ENCODE results near the gene SMLR1.

The SMLR1 gene

GRCh38 chr6:130827247-130828149 lies at the start of gene SMLR1:
SMLR1 (plus strand) TSS chr6:130827406; CDS start chr6:130827414, 8 bp downstream.
- no peak for TF ChIP-seq CTCF (IDR thresholded peaks at IDR 0.05; ENCODE audit: insufficient read depth, missing control alignments)
- DNase-seq (ENCODE audit: insufficient read length, low spot score) (no peak), FAIRE-seq (no peak)

DNA sequence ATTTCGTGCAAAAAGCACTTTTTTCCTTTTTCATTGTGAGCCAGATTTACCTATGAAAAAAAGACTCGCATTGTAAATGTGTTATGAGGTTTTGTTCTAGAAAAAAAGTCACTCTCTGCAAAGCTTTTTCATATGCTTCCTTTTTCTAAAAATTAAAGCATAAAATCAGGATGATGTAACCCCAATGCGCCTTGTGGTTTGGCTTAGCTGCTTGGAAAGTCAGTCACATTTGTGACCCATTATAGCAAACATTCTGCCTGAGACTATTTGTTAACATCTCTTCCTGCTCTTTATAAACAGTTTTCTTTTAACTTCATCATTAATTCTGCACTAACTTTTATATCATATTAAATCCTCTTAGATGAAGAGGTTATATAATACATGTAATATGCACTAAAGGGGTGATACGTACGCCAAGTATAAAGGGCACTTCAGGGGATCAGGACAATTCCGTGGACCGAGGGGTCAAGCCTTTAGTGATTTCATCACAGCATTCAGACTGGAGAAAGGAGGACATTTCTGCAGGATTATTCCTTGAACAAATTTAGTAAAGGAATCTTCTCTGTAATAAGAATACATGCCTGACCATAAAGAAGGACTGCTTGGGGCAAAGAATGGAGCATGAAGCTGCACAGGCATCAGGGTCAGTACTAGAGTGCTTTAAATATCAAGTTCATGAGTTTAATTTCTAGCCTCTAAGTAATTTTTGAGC lies 48.1 kb upstream of the SMLR1 start:
- DNase-seq (ENCODE audit: insufficient read length, low spot score) (no peak), FAIRE-seq (no peak)
- no peak for TF ChIP-seq CTCF (IDR thresholded peaks at IDR 0.05; ENCODE audit: insufficient read depth, missing control alignments)

- TF ChIP-seq CTCF (IDR thresholded peaks at IDR 0.05; ENCODE audit: insufficient read depth, missing control alignments), result no peak
- DNase-seq (ENCODE audit: insufficient read length, low spot score), result no peak
- FAIRE-seq, result no peak
Observed at GRCh38 chr6:130779658-130780033, 47.6 kb upstream of the SMLR1 start.

DNA sequence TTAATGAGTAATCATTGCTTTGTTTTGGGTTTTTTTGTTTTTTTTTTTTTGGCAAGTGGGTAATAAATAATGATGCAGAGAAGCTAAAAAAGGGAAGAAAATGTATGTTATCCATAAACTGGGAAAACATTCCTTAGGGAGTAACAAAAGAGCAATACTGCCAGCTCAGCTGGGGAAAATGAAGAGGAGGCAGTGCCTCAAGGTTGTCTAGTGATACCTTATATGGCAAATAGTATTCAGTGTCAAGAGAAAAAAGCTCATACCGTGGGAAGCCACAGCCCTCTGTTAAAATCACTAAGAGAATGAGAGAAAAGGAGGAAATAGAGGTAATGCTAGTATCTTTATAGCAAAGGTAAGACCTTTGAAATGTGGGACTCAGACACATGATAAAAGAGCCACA lies 47.1 kb upstream of the SMLR1 start:
- DNase-seq (ENCODE audit: insufficient read length, low spot score) (no peak), FAIRE-seq (no peak)
- TF ChIP-seq CTCF (IDR thresholded peaks at IDR 0.05; ENCODE audit: insufficient read depth, missing control alignments), result no peak

DNA sequence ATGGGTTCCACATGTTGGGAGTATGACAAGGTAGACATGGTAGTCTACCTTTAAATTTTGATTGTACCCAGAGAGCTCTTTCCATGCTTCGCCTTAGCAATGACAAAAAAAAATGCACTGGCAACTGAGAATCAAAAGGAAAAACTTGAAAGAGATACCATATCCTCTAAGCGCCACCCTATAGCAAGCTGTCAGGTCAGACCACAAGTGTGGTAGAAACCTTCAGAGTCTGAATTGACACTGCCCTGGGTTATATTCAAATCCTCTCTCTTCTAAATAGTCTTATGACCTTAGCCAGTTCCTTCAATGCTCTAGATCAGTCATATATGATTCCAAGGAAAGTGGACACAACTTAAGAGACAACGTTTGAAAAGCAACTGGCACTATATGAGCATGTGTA lies 45.6 kb upstream of the SMLR1 start:
- no peak for TF ChIP-seq CTCF (IDR thresholded peaks at IDR 0.05; ENCODE audit: insufficient read depth, missing control alignments)
- FAIRE-seq (no peak), DNase-seq (ENCODE audit: insufficient read length, low spot score) (no peak)

- no peak for TF ChIP-seq CTCF (IDR thresholded peaks at IDR 0.05; ENCODE audit: insufficient read depth, missing control alignments)
- no peak for FAIRE-seq
- no peak for DNase-seq (ENCODE audit: insufficient read length, low spot score)
Observed at GRCh38 chr6:130783416-130784107, 43.6 kb upstream of the SMLR1 start.

Measured in D721Med (cell line).